ENCODE results near the gene CYP27B1.

DNA sequence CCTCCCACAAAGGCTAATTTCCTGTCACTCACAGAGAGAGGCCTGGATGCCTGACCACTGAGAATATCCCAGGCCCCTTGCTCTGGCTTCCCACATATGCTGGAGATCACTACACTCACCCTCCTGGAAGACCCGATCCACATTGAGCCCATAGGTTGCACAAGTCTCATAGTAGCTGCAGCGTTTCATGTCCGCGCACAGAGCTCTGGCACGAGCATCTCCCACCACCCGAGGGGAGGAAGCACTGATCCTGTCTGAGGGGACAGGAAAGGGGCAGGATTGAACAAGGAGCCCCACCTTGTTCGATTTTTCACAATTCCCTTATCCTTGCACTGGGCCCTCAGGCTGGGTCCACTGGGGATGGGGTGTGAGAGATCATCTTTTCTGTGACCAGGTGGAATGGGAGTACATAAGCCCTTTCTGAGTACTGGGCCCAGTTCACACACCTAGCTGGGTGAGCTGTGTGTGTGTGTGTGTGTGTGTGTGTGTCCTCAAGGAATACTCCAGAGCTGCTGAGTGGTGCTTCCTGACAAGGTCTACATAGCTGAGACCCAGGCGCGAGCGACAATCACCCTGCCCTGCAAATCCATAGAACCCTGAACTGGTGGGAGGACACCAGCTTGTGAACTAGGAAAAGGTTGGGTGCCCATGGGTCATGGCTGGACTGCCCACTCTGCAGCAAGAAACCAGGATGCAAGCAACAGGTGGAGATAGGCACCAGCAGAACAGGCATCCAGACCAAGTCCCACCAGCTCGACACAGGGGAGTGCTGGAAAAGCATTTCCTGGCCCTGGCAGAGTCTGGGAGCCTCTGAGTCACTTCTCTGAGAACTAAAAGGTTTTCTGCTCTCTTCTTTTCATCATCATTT is 33.9 kb downstream of the CYP27B1 start:
- no peak for TF ChIP-seq POLR2A (IDR thresholded peaks at IDR 0.05)
- no peak for TF ChIP-seq CTCF (IDR thresholded peaks at IDR 0.05)
- TF ChIP-seq POLR2AphosphoS5 (IDR thresholded peaks at IDR 0.05), result no peak

Data from stomach (tissue), 4 donors.